ENCODE results near the gene CTNNA3.

Gene CTNNA3

DNA sequence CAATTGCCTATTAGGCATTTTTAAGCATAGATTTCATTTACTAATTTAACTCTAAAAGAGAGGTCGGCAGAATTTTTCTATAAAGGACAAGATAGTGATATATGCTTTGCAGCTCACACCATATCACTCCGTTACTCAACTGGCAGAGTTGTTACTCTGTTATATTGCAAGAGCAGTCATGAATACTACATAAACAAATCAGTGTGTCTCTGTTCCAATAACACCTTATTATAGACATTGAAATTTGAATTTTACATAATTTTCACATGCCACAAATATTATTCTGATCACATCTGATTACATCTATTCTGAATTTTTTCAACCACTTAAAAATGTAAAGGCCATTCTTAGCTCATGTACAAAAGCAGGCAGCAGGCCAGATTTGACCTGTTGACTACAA, 1624.1 kb downstream of the CTNNA3 start:
- DNase-seq (no peak), ATAC-seq (no peak)
- H3K9me3 Mint-ChIP-seq: peaks cover 0 to 9% of the 10 kb centered on the region in 2 donors
- H3K4me3 Mint-ChIP-seq: no peak overlapping the region
- H3K4me1 Mint-ChIP-seq: no peaks in the 10 kb centered on the region
- no peaks in the 10 kb centered on the region for H3K27me3 Mint-ChIP-seq
- H3K27ac Mint-ChIP-seq: no peak overlapping the region

DNA sequence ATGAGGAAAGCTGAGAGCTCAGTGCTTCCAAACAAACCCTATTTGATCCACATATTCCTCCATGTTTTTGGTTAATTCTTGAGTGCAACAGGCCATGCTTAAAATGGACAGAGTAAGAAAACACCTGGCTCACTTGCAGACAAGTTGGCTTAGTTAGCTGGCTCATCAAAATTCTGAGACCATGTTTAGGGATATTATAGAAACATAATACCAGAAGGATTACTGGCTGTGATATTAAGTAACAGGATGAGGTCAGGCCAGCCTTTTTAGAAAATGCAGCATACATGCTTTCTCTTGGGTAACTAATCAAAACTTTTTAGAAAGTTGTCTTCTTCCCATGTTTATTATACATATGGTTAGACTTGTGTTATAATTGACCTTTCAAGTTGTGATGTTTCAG, 1637.4 kb downstream of the CTNNA3 start:
- H3K4me1 Mint-ChIP-seq: no peaks in the 10 kb centered on the region
- peaks cover 7 to 8% of the 10 kb centered on the region in 2 donors for H3K9me3 Mint-ChIP-seq
- H3K27ac Mint-ChIP-seq: no peak overlapping the region
- H3K27me3 Mint-ChIP-seq: no peaks in the 10 kb centered on the region
- no peak overlapping the region for H3K4me3 Mint-ChIP-seq
- DNase-seq (no peak), ATAC-seq (no peak)

DNA sequence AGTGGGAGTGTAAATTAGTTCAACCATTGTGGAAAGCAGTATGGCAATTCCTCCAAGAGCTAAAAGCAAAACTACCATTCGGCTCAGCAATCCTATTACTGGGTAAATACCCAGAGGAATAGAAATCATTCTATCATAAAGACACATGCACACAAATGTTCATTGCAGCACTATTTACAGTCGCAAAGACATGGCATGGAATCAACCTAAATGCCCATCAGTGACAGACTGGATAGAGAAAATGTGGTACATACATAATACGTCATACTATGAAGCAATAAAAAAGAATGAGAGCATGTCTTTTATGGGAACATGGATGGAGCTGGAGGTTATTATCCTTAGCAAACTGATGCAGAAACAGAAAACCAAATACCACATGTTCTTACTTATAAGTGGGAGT, 1646.7 kb downstream of the CTNNA3 start:
- peak overlapping the region in 1 of 2 donors; percentile 54 for H3K27ac Mint-ChIP-seq
- ATAC-seq (no peak), DNase-seq (no peak)
- peaks cover 21 to 41% of the 10 kb centered on the region in 2 donors for H3K9me3 Mint-ChIP-seq
- no peaks in the 10 kb centered on the region for H3K27me3 Mint-ChIP-seq
- no peaks in the 10 kb centered on the region for H3K4me1 Mint-ChIP-seq
- H3K4me3 Mint-ChIP-seq: no peak overlapping the region

DNA sequence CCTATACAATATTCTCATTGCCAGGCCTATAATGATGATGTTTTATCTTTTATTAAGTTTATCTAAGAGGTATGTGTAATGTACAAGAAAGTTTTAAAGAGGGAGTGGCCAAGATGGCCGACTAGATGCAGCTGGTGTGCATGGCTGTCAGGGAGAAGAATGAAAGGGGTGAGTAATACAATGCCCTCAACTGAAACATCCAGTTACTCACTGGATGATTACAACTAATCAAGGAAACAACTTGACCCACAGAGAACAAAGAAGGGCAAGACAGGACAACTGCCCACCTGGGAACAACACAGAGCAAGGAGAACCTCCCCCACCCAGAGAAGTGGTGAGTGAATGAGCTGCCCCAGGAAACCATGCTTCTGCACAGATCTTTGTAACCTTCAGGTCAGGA, 1650.1 kb downstream of the CTNNA3 start:
- no peak overlapping the region for H3K27ac Mint-ChIP-seq
- no peak overlapping the region for H3K4me3 Mint-ChIP-seq
- ATAC-seq: no peak
- peaks cover 32 to 48% of the 10 kb centered on the region in 2 donors for H3K9me3 Mint-ChIP-seq
- DNase-seq: no peak
- H3K4me1 Mint-ChIP-seq: no peaks in the 10 kb centered on the region
- no peaks in the 10 kb centered on the region for H3K27me3 Mint-ChIP-seq

DNA sequence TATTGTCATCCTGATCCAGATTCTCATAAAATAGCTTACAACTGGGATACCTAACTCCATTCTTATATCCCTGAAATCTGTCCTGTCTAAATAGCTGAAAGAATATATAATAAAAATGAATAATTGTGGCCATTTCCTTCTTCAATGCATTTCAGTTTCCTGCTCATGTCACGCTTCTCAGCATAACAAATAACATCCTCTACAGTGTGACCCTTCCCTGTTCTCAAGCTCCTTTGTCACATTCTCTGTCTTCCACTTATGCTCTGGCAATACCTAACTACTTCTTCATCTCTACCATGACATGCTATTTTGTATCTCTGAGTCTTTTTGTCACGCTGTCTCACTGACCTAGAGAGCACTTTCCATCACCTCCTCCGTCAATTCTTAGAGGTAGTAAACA, 1654.2 kb downstream of the CTNNA3 start:
- Mint-ChIP-seq H3K27ac (no peak overlapping the region), H3K4me3 (no peak overlapping the region), H3K4me1 (no peaks in the 10 kb centered on the region), H3K27me3 (no peaks in the 10 kb centered on the region), H3K9me3 (peaks cover 25 to 37% of the 10 kb centered on the region in 2 donors)
- no peak for ATAC-seq
- DNase-seq: no peak

DNA sequence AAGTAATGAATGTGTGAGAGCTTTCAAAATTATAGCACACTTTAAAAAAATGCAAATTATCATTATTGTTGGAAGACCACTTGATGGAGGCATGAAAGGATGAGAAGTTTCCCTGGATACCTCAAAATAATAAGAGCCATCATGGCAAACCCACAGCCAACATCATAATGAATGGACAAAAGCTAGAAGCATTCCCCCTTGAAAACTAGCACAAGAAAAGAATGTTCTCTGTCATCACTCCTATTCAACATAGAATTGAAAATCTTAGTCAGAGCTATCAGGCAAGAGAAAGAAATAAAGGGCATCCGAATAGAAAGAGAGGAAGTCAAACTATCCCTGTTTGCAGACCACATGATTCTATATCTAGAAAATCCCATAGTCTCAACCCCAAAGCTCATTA, 1657.4 kb downstream of the CTNNA3 start:
- no peak for DNase-seq
- H3K4me1 Mint-ChIP-seq: no peaks in the 10 kb centered on the region
- H3K9me3 Mint-ChIP-seq: peaks cover 15 to 16% of the 10 kb centered on the region in 2 donors
- no peak overlapping the region for H3K4me3 Mint-ChIP-seq
- ATAC-seq: no peak
- H3K27me3 Mint-ChIP-seq: no peaks in the 10 kb centered on the region
- H3K27ac Mint-ChIP-seq: no peak overlapping the region

DNA sequence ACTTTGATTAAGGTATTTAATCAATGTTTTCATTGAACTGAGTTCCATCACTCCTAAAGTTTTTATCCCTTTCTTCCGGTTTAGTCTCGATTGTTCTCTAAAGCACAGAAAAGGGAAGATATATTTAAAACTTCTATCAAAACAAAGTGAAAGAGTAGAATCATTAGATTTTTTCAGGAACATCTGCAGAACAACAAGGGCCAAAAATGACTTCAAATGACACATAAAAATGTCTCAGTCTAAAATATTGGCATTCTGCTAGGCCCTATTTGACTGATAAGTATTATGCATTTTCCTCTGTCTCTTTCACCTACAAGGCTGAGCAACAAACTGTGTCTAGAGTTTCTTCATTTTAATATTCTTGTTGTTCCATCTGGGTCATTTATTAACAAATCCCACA, 1669.7 kb downstream of the CTNNA3 start:
- Mint-ChIP-seq H3K27ac (no peak overlapping the region), H3K9me3 (peaks cover 0 to 5% of the 10 kb centered on the region in 2 donors), H3K4me3 (no peak overlapping the region), H3K4me1 (no peaks in the 10 kb centered on the region), H3K27me3 (no peaks in the 10 kb centered on the region)
- ATAC-seq (no peak), DNase-seq (no peak)

DNA sequence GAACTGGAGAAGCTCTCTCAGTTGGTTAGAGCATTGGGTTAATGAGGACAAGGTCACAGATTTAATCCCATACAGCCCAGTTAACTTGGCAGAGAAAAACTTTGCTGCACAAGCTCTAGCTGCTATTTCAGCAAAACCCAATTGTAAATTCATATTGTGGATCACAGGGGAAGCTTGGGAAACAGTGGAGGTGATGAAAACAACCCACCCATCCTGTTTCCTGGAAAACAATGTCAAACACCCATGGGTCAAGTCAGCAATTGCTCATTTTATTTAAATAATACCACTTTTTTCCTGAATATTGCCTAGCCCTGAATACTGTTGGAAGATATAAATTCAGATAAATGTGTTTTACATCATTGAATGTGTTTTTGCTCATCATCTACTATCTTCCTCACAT, 1670.8 kb downstream of the CTNNA3 start:
- no peak for DNase-seq
- Mint-ChIP-seq H3K4me1 (no peaks in the 10 kb centered on the region), H3K27me3 (no peaks in the 10 kb centered on the region), H3K9me3 (peaks cover 5 to 11% of the 10 kb centered on the region in 2 donors), H3K4me3 (no peak overlapping the region), H3K27ac (no peak overlapping the region)
- ATAC-seq: no peak

DNA sequence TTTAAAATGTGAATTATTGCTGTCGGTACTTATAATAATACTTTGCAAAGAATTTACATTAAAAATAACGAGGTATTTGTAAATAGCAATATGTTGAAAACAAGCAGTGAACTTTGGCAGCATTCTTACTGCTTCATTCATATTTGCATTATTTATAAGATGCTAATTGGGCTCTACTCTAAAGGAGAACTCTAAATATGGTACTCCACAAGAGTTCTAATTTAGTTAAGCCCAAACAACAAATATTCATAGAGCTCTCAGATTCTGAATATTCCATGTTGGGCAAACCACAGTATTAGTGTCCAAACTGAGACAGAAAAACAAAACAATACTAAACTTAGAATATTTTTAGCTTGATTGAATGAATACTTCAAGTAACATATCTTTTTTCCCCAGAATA, 1674.6 kb downstream of the CTNNA3 start:
- DNase-seq (no peak), ATAC-seq (no peak)
- no peaks in the 10 kb centered on the region for H3K4me1 Mint-ChIP-seq
- H3K27me3 Mint-ChIP-seq: no peaks in the 10 kb centered on the region
- no peak overlapping the region for H3K27ac Mint-ChIP-seq
- H3K4me3 Mint-ChIP-seq: no peak overlapping the region
- peaks cover 0 to 13% of the 10 kb centered on the region in 2 donors for H3K9me3 Mint-ChIP-seq

DNA sequence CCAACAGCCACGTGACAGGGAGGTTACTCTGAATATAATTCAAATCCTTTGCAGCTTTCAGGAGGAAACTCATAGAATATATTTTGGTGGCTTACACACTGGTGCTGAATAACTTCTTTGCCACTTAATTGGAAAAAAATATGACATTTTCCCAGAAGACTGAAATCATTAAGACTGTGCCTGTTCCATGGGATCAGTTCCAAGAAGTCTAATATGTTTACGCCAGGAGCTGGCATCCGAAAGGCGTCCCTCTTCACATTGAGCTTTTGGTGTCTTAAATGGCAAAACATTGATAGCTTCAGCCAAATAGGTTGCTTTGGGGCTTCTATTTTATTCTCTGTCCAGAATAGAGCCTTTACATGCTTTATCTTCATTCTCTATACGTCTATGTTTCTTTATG, 1687.8 kb downstream of the CTNNA3 start:
- Mint-ChIP-seq H3K27ac (no peak overlapping the region), H3K9me3 (peaks cover 9 to 21% of the 10 kb centered on the region in 2 donors), H3K27me3 (no peaks in the 10 kb centered on the region), H3K4me1 (no peaks in the 10 kb centered on the region), H3K4me3 (no peak overlapping the region)
- DNase-seq (no peak), ATAC-seq (no peak)

DNA sequence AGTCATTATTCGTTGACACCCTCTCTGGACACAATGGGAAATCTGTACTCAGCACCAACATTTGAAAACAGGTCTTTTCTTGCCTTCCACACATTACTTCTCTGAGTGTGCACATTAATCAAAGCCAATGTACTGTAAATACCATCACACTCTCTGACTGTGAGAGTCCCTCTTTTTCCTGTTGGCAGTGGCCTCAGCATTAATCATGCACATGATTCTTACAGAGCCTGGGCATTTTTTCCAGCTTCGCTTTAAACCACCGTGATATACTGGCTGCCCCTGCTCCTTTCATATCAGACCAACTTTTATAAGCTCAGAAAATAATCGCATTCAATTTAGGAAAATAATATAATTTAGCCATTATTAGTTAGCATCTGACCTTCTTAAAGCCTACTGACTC, 1689.6 kb downstream of the CTNNA3 start:
- ATAC-seq (no peak), DNase-seq (no peak)
- H3K9me3 Mint-ChIP-seq: peaks cover 9 to 19% of the 10 kb centered on the region in 2 donors
- no peaks in the 10 kb centered on the region for H3K27me3 Mint-ChIP-seq
- no peak overlapping the region for H3K4me3 Mint-ChIP-seq
- H3K27ac Mint-ChIP-seq: no peak overlapping the region
- no peaks in the 10 kb centered on the region for H3K4me1 Mint-ChIP-seq

DNA sequence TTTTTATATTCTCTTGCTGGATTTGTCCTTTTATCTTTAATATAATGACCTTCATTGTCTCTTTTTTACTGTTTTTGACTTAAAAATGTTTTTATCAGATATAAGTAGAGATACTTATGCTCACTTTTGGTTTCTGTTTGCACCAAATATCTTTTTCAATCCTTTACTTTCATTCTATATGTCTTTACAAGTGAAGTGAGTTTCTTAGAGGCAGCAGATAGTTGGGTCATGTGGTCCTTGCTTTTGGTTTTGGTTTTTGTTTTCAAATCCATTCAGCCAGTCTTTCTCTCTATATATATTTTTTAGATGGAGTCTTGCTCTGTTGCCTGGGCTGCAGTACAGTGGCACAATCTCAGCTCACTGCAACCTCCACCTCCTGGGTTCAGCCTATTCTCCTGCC, 1702.5 kb downstream of the CTNNA3 start:
- Mint-ChIP-seq H3K4me3 (no peak overlapping the region), H3K4me1 (no peaks in the 10 kb centered on the region), H3K27ac (no peak overlapping the region), H3K27me3 (no peaks in the 10 kb centered on the region), H3K9me3 (peaks cover 21 to 35% of the 10 kb centered on the region in 2 donors)
- ATAC-seq (no peak), DNase-seq (no peak)

DNA sequence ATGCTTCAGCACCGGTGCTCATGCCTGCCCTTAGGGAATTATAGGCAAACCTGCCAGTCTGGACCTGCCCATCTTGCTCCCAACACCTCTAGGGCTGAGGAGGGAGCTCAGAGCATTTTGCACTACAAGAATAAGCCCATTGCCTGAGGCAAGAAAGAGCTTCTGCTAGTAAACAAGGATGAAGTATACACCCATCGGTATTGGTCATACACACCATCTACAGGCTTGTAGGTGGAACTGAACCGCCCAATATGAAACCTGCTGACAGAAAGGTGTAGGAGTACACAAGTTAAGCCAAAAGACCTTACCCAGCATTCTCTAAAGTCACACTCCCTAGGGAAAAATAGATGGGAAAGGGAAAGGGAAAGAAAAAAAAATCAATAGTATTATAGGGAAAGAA, 1727.1 kb downstream of the CTNNA3 start:
- ATAC-seq (no peak), DNase-seq (no peak)
- no peaks in the 10 kb centered on the region for H3K27me3 Mint-ChIP-seq
- H3K4me1 Mint-ChIP-seq: no peaks in the 10 kb centered on the region
- no peak overlapping the region for H3K27ac Mint-ChIP-seq
- no peak overlapping the region for H3K4me3 Mint-ChIP-seq
- peaks cover 0 to 21% of the 10 kb centered on the region in 2 donors for H3K9me3 Mint-ChIP-seq

DNA sequence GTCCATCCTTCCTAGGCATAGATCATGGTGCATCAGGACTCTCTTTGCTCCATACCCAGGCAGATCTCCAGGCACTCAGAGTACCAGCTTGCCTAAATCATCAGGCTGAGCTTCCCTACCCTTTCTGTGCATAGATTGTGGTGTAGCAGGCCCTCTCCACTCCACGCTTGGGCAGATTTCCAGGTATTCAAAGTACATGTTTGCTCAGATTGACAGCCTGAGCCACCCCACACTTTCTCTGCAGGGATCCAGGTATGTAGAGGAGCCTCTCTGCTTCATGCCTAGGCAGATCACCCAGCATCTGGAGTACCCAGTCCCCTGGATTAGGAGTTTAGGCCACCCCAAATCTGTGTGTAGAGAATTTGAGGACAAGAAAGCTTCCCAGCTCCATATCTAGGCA, 1727.6 kb downstream of the CTNNA3 start:
- Mint-ChIP-seq H3K27me3 (no peaks in the 10 kb centered on the region), H3K4me1 (no peaks in the 10 kb centered on the region), H3K27ac (no peak overlapping the region), H3K4me3 (no peak overlapping the region), H3K9me3 (peaks cover under 1 to 17% of the 10 kb centered on the region in 2 donors)
- ATAC-seq (no peak), DNase-seq (no peak)

DNA sequence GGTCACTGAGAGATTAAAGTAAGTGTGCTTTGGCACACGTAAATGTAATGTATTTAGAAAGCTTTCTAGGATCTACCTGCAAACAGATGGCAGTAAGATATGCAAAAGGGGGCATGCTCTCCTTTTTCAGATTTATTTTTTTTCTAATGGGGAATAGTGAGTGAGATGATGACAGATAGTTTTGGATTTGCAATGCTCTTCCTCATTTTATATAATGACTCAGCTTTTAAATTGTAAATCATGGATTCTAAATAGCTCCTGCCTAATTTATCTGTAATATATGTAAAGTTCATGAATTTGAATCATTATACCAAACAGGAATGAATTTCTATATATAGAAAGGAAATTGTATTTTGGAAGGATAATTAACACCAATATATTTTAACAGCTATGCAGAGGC, 1731.8 kb downstream of the CTNNA3 start:
- peaks cover 10 to 12% of the 10 kb centered on the region in 2 donors for H3K9me3 Mint-ChIP-seq
- H3K27ac Mint-ChIP-seq: no peak overlapping the region
- no peaks in the 10 kb centered on the region for H3K27me3 Mint-ChIP-seq
- ATAC-seq (no peak), DNase-seq (no peak)
- no peak overlapping the region for H3K4me3 Mint-ChIP-seq
- no peaks in the 10 kb centered on the region for H3K4me1 Mint-ChIP-seq

DNA sequence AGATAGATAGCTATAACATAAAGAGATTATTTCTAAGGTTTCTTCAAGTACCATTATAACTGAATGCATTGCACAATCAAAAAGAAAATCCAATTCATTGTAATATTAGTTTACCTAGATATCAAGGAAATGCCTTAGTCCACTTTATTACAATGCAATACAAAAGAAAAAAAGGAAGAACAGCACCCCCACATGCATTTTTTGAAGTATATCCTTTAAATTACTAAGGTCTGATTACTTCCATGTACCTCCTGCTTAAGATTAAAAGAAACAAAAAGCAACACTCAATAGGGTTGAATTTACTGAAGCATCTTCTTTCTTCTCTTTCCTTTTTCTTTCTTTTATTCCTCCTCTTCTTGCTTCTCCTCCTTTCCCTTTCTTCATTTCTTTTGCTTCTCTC, 1743.9 kb downstream of the CTNNA3 start:
- DNase-seq: no peak
- H3K4me1 Mint-ChIP-seq: no peaks in the 10 kb centered on the region
- ATAC-seq: no peak
- no peaks in the 10 kb centered on the region for H3K27me3 Mint-ChIP-seq
- peak overlapping the region in 1 of 2 donors; percentile 62 for H3K27ac Mint-ChIP-seq
- no peak overlapping the region for H3K4me3 Mint-ChIP-seq
- H3K9me3 Mint-ChIP-seq: peaks cover 10 to 16% of the 10 kb centered on the region in 2 donors

DNA sequence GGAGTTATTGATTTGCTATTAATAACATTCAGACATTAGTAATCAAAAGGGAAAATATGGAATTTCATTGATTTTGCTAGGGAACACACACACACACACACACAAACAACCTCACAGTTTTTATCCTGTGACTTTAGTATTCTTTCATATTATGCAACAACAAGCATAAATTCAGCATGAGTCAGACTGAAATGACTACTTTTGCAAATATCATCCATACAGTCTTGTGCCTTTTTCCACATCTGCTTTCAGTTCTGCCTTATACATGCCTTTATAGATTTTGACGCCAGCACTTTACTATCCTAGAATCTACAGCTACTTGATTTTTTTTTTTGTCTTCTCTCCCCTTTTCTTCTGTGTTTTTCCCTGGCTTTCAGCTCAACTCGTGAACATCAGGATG, 1745.9 kb downstream of the CTNNA3 start:
- H3K4me1 Mint-ChIP-seq: no peaks in the 10 kb centered on the region
- H3K27me3 Mint-ChIP-seq: no peaks in the 10 kb centered on the region
- no peak for ATAC-seq
- peak overlapping the region in 1 of 2 donors; percentile 72 for H3K27ac Mint-ChIP-seq
- H3K4me3 Mint-ChIP-seq: no peak overlapping the region
- peaks cover 8 to 10% of the 10 kb centered on the region in 2 donors for H3K9me3 Mint-ChIP-seq
- DNase-seq: no peak

Measured in stimulated activated naive CD8-positive, alpha-beta T cell treated with anti-CD3 and anti-CD28 coated beads, Interleukin-15, amount 100 ng/mL, for 72 hours (primary cell).